HepG2 (cell line): ENCODE results near the gene OGFR. TPM values are rescaled to one million over a fixed set of nuclear protein-coding genes. Genes with fewer than 3 reads are reported as not detected.

Source experiments
- BCLAF1 ChIP-seq: fragments of 450-650 bp; IDR thresholded peaks from 2 replicates; pipeline ENCODE4 v1.6.1; 2017; ENCODE audit warnings: mild to moderate bottlenecking
- CBX5 ChIP-seq: sonication (generic); formaldehyde crosslinking; IDR thresholded peaks from 2 replicates; pipeline ENCODE4 v1.4.0; 2020; ENCODE audit warnings: missing genetic modification reagents, borderline replicate concordance
- EED ChIP-seq: sonication (generic); formaldehyde crosslinking; IDR thresholded peaks from 2 replicates; pipeline ENCODE4 v1.5.0; 2020; ENCODE audit warnings: mild to moderate bottlenecking, missing genetic modification reagents
- FOXA3 ChIP-seq: IDR thresholded peaks from 2 replicates; pipeline ENCODE4 v1.6.1; 2016; ENCODE audit warnings: missing genetic modification reagents, missing compliant biosample characterization
- KAT8 ChIP-seq: IDR thresholded peaks from 2 replicates; pipeline ENCODE4 v1.6.1; 2016; ENCODE audit warnings: missing genetic modification reagents, missing compliant biosample characterization
- MLXIP ChIP-seq: sonication (generic); formaldehyde crosslinking; IDR thresholded peaks from 2 replicates; pipeline ENCODE4 v1.9.0; 2021; ENCODE audit warnings: missing genetic modification reagents, borderline replicate concordance
- NFE2L1 ChIP-seq: sonication (generic); formaldehyde crosslinking; IDR thresholded peaks from 2 replicates; pipeline ENCODE4 v1.4.0; 2020; ENCODE audit warnings: missing genetic modification reagents, mild to moderate bottlenecking, borderline replicate concordance
- PREB ChIP-seq: sonication (generic); formaldehyde crosslinking; IDR thresholded peaks from 2 replicates; pipeline ENCODE4 v1.4.0; 2020; ENCODE audit warnings: missing genetic modification reagents
- RARG ChIP-seq: sonication (generic); formaldehyde crosslinking; IDR thresholded peaks from 2 replicates; pipeline ENCODE4 v1.4.0; 2020; ENCODE audit warnings: low read depth, mild to moderate bottlenecking, missing genetic modification reagents
- RFXAP ChIP-seq: sonication (generic); formaldehyde crosslinking; IDR thresholded peaks from 2 replicates; pipeline ENCODE4 v1.4.0; 2020; ENCODE audit warnings: missing genetic modification reagents, borderline replicate concordance
- RXRB ChIP-seq: IDR thresholded peaks from 2 replicates; pipeline ENCODE4 v1.6.1; 2016; ENCODE audit warnings: borderline replicate concordance, missing genetic modification reagents, missing compliant biosample characterization
- STAT5B ChIP-seq: sonication (generic); formaldehyde crosslinking; IDR thresholded peaks from 2 replicates; pipeline ENCODE4 v1.4.0; 2020; ENCODE audit warnings: missing genetic modification reagents
- TEF ChIP-seq: sonication (generic); formaldehyde crosslinking; IDR thresholded peaks from 2 replicates; pipeline ENCODE4 v1.5.0; 2020; ENCODE audit warnings: missing genetic modification reagents
- ZFP90 ChIP-seq: sonication (generic); formaldehyde crosslinking; IDR thresholded peaks from 2 replicates; pipeline ENCODE4 v1.8.0; 2022; ENCODE audit warnings: missing genetic modification reagents, mild to moderate bottlenecking, inconsistent platforms, borderline replicate concordance
- ZMYM4 ChIP-seq: sonication (generic); formaldehyde crosslinking; IDR thresholded peaks from 2 replicates; pipeline ENCODE4 v1.8.1; 2023; ENCODE audit warnings: mild to moderate bottlenecking, missing genetic modification reagents
- ZNF10 ChIP-seq: sonication (generic); formaldehyde crosslinking; IDR thresholded peaks from 2 replicates; pipeline ENCODE4 v1.4.0; 2020; ENCODE audit warnings: mild to moderate bottlenecking, low read depth, missing genetic modification reagents, borderline replicate concordance
- ZNF33B ChIP-seq: sonication (generic); formaldehyde crosslinking; IDR thresholded peaks from 2 replicates; pipeline ENCODE4 v1.5.1; 2020; ENCODE audit warnings: mild to moderate bottlenecking, missing genetic modification reagents
- ZNF484 ChIP-seq: sonication (generic); formaldehyde crosslinking; IDR thresholded peaks from 2 replicates; pipeline ENCODE4 v1.5.1; 2020; ENCODE audit warnings: mild to moderate bottlenecking, low read depth, missing genetic modification reagents, borderline replicate concordance
- ZNF607 ChIP-seq: sonication (generic); formaldehyde crosslinking; IDR thresholded peaks from 2 replicates; pipeline ENCODE4 v1.5.1; 2020; ENCODE audit warnings: missing genetic modification reagents, mild to moderate bottlenecking, borderline replicate concordance
- ZNF737 ChIP-seq: sonication (generic); formaldehyde crosslinking; IDR thresholded peaks from 2 replicates; pipeline ENCODE4 v1.5.0; 2020; ENCODE audit warnings: missing genetic modification reagents, mild to moderate bottlenecking, borderline replicate concordance
- ZNF775 ChIP-seq: sonication (generic); formaldehyde crosslinking; IDR thresholded peaks from 2 replicates; pipeline ENCODE4 v1.4.0; 2020; ENCODE audit warnings: missing genetic modification reagents, mild to moderate bottlenecking, moderate library complexity, borderline replicate concordance
- polyA plus RNA-seq, 8 experiments: library from polyadenylated mRNA; depleted of rRNA in 3 of 8; stranded (reverse) in 7 of 8; unstranded in 1 of 8; fragments of >200 nt; fragmentation: Illumina TruSeq in 4 of 8; extraction: Trizol in 4 of 8; gene quantifications; 2 replicates each; pipeline versions ENCODE4 v1.2.1 to v1.2.3, GENCODE V29; 2011 to 2016; ENCODE audit warnings: low read depth in 4 of 8, missing spikeins in 1 of 8, mixed read lengths in 1 of 8; ENCODE audit not compliant: insufficient read depth in 1 of 8
- total RNA-seq, 5 experiments: library from RNA; depleted of rRNA; stranded (reverse); fragments of >200 nt; fragmentation: Illumina TruSeq; extraction: Trizol; gene quantifications; 2 replicates each; pipeline ENCODE4 v1.2.3, GENCODE V29; 2016; ENCODE audit warnings: low read depth in 1 of 5

Gene OGFR
- total and polyA plus RNA-seq, 2 of the 13 experiments (the other 11 are each of a cell fraction or from before 2014, with no cell fraction given), result 47.7 to 81.8 TPM

- TF ChIP-seq ZNF737 (no peak), CBX5 (peak; percentile 89; the same call in 1 of the 2 replicates), KAT8 (CRISPR knock-in tag) (peak; percentile 81), NFE2L1 (no peak), ZMYM4 (CRISPR knock-in tag) (no peak), ZNF607 (peak; percentile 38; the same call in 1 of the 2 replicates), ZNF484 (no peak), ZNF775 (CRISPR knock-in tag) (no peak), EED (CRISPR knock-in tag) (no peak), RARG (CRISPR knock-in tag) (no peak), MLXIP (CRISPR knock-in tag) (no peak), TEF (no peak), BCLAF1 (no peak), FOXA3 (CRISPR knock-in tag) (peak; percentile 49), ZFP90 (CRISPR knock-in tag) (peak; percentile 57; the same call in 1 of the 2 replicates), RXRB (peak; percentile 81; the same call in 1 of the 2 replicates), ZNF10 (CRISPR knock-in tag) (no peak), PREB (no peak), ZNF33B (CRISPR knock-in tag) (peak; percentile 92; the same call in 1 of the 2 replicates), STAT5B (no peak), RFXAP (CRISPR knock-in tag) (peak; percentile 44; the same call in 1 of the 2 replicates)
Observed at GRCh38 chr20:62791301-62792181, 13.1 kb upstream of the OGFR start (continued).
